Calu3 (cell line): ENCODE measurements around the gene PRSS33. TPM values are rescaled to one million over a fixed set of nuclear protein-coding genes. Genes with fewer than 3 reads are reported as not detected.

Experiments
- BruUV-seq: library from RNA; stranded (reverse); fragments of 400-500 nt; replicated peaks from 2 replicates; lab custom pipeline; 2021; lab: Mats Ljungman, UMichigan
- CTCF ChIA-PET: fragments of 300-600 bp; sonication (Branson Sonifier 250); formaldehyde crosslinking; loops from one replicate; lab custom pipeline; 2022; ENCODE audit warnings: antibody characterized with exemption; lab: Charles Lee
- DNase-seq: peaks from one replicate; pipeline ENCODE4 v3.0.0; 2022
- H3K27ac Mint-ChIP-seq: one replicate; pipeline ENCODE4 v1.8.0; 2022; ENCODE audit warnings: mixed read lengths; ENCODE audit not compliant: unreplicated experiment
- H3K27me3 Mint-ChIP-seq: one replicate; pipeline ENCODE4 v1.8.0; 2022; ENCODE audit warnings: mixed read lengths; ENCODE audit not compliant: unreplicated experiment
- H3K36me3 Mint-ChIP-seq: one replicate; pipeline ENCODE4 v1.8.0; 2022; ENCODE audit warnings: mild to moderate bottlenecking, moderate library complexity, mixed read lengths; ENCODE audit not compliant: insufficient read depth, unreplicated experiment
- H3K4me1 Mint-ChIP-seq: one replicate; pipeline ENCODE4 v1.8.0; 2022; ENCODE audit warnings: mild to moderate bottlenecking, low read depth, mixed read lengths; ENCODE audit not compliant: unreplicated experiment
- H3K4me3 Mint-ChIP-seq: one replicate; pipeline ENCODE4 v1.8.0; 2022; ENCODE audit warnings: mild to moderate bottlenecking, low read depth, moderate library complexity, mixed read lengths; ENCODE audit not compliant: unreplicated experiment
- H3K9me3 Mint-ChIP-seq: one replicate; pipeline ENCODE4 v1.8.0; 2022; ENCODE audit warnings: low read depth, mixed read lengths; ENCODE audit not compliant: unreplicated experiment
- intact Hi-C: fragments of 100-400 bp; cut with micrococcal nuclease; formaldehyde crosslinking; loops from one replicate; pipeline ENCODE4 v1.10.0; 2022; ENCODE audit not compliant: unreplicated experiment
- total RNA-seq: library from RNA; stranded (reverse); gene quantifications from 2 replicates; pipeline ENCODE4 v1.2.3, GENCODE V29; 2022
- TF ChIP-seq, protein P1 (sequence below): fragments of 200-600 bp; IDR thresholded peaks from one replicate; pipeline ENCODE4 v1.8.0; 2022; ENCODE audit warnings: antibody characterized with exemption; ENCODE audit not compliant: unreplicated experiment

The PRSS33 gene
- total RNA-seq, 1 experiment from 2014 or later, result 13.2 TPM

DNA sequence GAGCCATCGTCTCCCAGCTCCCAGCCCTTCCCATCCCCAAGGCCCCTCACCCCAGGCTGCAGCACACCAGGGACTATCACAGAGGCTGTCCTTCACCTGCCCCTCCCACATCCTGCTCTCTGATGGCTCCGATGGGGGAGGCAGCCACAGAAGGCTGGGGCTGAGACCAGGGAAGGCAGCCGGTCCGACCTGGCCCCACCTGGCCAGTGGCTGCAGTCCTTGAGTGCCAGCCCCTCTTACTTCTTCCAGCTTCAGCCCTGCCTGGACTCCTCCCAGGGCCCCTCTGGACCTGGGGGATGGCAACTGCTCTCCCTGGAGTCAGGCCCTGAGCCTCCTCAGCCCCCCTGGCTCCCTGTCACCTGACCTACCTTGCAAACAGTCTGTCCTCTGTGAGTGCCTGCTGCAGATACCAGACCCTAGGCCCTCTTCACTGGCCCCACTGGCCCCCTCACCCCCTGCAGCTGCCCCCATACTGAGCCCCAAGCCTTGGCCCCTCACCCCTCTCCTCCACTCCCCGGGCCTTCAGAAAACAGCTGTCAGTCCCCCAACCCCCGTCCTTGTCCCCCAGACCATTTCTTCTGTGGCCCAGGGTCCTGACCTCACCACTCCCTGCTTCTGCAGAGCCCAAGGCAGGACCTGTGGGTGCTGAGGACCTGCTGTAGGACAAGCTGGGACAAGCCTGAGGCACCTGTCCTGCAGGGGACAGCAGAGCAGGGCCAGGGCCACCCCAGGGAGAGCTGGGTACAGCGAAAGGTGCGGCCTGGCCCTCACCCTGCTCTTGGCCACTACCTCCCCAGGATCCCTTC lies 47.5 kb downstream of the PRSS33 start:
- peaks cover 35% of the 10 kb centered on the region for H3K27me3 Mint-ChIP-seq

DNA sequence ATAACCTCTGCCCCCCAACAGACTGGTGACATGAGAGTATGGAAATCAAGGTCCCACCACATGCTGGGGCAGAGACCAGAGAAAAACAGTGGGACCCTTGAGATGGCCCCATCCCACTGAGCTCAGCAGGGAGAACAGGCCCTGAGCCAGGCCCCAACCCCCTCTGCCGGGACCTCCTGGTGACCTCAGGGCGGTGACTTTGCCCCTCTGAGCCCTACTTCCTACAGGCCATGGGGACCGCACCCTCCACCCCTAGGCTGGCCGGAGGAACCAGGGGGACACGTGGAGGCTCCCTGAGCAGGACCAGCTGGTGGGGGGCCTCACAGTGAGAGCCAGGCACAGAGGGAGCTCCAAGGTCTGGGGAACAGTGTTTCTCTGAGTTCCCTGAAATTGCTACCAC lies 48.7 kb downstream of the PRSS33 start:
- intact Hi-C loops, result no loop called here
- DNase-seq, result no peak
- Mint-ChIP-seq H3K27me3 (peaks cover 23% of the 10 kb centered on the region), H3K4me1 (no peaks in the 10 kb centered on the region), H3K36me3 (no peaks in the 10 kb centered on the region), H3K4me3 (no peak overlapping the region), H3K27ac (no peak overlapping the region), H3K9me3 (no peaks in the 10 kb centered on the region)
- CTCF ChIA-PET, result no interaction called here
- TF ChIP-seq, protein P1, sequence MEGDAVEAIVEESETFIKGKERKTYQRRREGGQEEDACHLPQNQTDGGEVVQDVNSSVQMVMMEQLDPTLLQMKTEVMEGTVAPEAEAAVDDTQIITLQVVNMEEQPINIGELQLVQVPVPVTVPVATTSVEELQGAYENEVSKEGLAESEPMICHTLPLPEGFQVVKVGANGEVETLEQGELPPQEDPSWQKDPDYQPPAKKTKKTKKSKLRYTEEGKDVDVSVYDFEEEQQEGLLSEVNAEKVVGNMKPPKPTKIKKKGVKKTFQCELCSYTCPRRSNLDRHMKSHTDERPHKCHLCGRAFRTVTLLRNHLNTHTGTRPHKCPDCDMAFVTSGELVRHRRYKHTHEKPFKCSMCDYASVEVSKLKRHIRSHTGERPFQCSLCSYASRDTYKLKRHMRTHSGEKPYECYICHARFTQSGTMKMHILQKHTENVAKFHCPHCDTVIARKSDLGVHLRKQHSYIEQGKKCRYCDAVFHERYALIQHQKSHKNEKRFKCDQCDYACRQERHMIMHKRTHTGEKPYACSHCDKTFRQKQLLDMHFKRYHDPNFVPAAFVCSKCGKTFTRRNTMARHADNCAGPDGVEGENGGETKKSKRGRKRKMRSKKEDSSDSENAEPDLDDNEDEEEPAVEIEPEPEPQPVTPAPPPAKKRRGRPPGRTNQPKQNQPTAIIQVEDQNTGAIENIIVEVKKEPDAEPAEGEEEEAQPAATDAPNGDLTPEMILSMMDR, result no peak
- no TSS peak for BruUV-seq

More for the DNA sequence above, 47.5 kb downstream of the PRSS33 start:
- H3K9me3 Mint-ChIP-seq, result no peaks in the 10 kb centered on the region
- H3K36me3 Mint-ChIP-seq, result no peaks in the 10 kb centered on the region
- no peaks in the 10 kb centered on the region for H3K4me1 Mint-ChIP-seq
- no peak overlapping the region for H3K4me3 Mint-ChIP-seq
- no TSS peak for BruUV-seq
- TF ChIP-seq, protein P1, result no peak
- CTCF ChIA-PET, result interaction anchor here (1.0 kb wide), 1 partner anchor 11 kb away, joined by 10 read pairs; no protein-coding TSS in a partner anchor
- H3K27ac Mint-ChIP-seq, result no peak overlapping the region
- no peak for DNase-seq
- intact Hi-C loops, result no loop called here

DNA sequence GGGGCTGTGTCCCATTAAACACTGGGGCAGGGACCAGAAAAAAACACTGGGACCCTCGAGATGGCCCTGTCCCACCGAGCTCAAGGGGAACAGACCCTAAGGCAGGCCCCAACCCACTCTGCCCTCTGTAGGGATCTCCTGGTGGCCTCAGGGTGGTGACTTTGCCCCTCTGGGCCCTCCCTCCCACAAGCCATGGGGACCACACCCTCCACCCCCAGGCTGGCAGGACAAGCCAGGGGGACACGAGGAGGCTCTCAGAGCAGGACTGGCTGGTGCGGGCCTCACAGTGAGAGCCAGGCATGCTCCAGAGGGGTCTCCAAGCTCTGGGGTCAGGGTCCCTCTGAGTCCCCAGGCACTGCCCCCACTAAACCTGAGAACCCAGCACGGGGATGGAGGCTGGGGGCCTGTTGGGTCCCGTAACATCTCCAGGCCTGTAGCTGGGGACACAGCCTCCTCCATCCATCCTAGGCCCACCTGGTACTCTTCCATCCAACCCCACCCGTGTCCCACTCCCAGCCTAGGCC lies 49.4 kb downstream of the PRSS33 start:
- intact Hi-C loops, result no loop called here
- no peak overlapping the region for H3K27ac Mint-ChIP-seq
- no TSS peak for BruUV-seq

DNA sequence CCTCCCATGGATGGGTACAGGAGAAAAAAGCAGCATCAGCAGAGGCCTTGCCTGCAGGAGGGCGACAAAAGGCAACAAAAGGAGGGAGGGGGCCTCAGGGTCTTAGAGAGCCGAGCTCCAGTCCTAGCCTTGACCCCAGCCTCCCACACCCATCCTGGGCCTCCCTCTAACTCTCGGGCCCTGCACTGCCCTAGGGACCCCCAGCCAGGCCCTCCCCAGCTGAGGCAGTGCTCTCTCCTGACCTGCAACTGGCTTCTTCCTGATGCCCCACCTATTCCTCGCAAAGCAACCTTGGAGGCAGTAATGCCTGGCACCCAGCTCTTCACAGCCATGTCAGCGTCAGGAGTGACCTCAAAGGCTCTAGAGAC lies 50.1 kb downstream of the PRSS33 start:
- Mint-ChIP-seq H3K4me1 (no peaks in the 10 kb centered on the region), H3K4me3 (no peak overlapping the region), H3K9me3 (no peaks in the 10 kb centered on the region), H3K27me3 (peaks cover 17% of the 10 kb centered on the region), H3K27ac (no peak overlapping the region), H3K36me3 (no peaks in the 10 kb centered on the region)
- no TSS peak for BruUV-seq
- intact Hi-C loops, result no loop called here
- DNase-seq, result no peak
- CTCF ChIA-PET, result no interaction called here
- TF ChIP-seq, protein P1, result no peak

More for the DNA sequence above, 49.4 kb downstream of the PRSS33 start:
- H3K9me3 Mint-ChIP-seq, result no peaks in the 10 kb centered on the region
- H3K27me3 Mint-ChIP-seq, result peaks cover 17% of the 10 kb centered on the region
- H3K4me1 Mint-ChIP-seq, result no peaks in the 10 kb centered on the region
- TF ChIP-seq, protein P1, result no peak
- DNase-seq, result no peak
- no peak overlapping the region for H3K4me3 Mint-ChIP-seq
- no peaks in the 10 kb centered on the region for H3K36me3 Mint-ChIP-seq
- CTCF ChIA-PET, result no interaction called here
